A549 (cell line): ENCODE data around the gene NEDD4L. TPM values are rescaled to one million over a fixed set of nuclear protein-coding genes. Genes with fewer than 3 reads are reported as not detected.

Source experiments
- ATAC-seq, 2 experiments: fragments of 200-7000 bp in 1 of 2; fragments of >200 bp in 1 of 2; cut with Nextera tagmentation in 1 of 2; cut with Tn5 transposase in 1 of 2; 3 replicates each; pipeline versions ENCODE4 v1.8.0 to v1.9.1; 2018 to 2020; ENCODE audit warnings: mild to moderate bottlenecking in 1 of 2, moderate library complexity in 1 of 2
- CTCF ChIA-PET: fragments of 300-600 bp; sonication (Branson Sonifier 250); formaldehyde crosslinking; extraction: SDS; loops from one replicate; lab custom pipeline; 2021; ENCODE audit warnings: antibody characterized with exemption, inconsistent platforms; lab: Yijun Ruan, JAX
- POLR2A ChIA-PET: fragments of 350-600 bp; formaldehyde crosslinking; extraction: SDS; loops from one replicate; lab custom pipeline; 2021; ENCODE audit warnings: antibody characterized with exemption, inconsistent platforms; lab: Yijun Ruan, JAX
- DNase-seq, 2 experiments: peaks; one replicate each; pipeline versions ENCODE4 v3.0.0 to v3.0.0-alpha.2; 2011 to 2016; ENCODE audit warnings: low read depth in 1 of 2, low spot score in 1 of 2
- FAIRE-seq: peaks from 2 replicates; lab custom pipeline; 2011; peaks lifted over from hg19 to GRCh38; lab: Jason Lieb, UNC
- H3K27ac ChIP-seq, 2 experiments: fragments of >200 bp; sonication (Bioruptor Twin); formaldehyde crosslinking; 3 replicates each; pipeline ENCODE4 v1.5.1; 2016 to 2017
- H3K4me1 ChIP-seq: fragments of >200 bp; sonication (Bioruptor Twin); formaldehyde crosslinking; 3 replicates; pipeline ENCODE4 v1.6.1; 2016
- H3K4me2 ChIP-seq: fragments of >200 bp; sonication (Bioruptor Twin); formaldehyde crosslinking; 3 replicates; pipeline ENCODE4 v1.6.1; 2016
- H3K4me3 ChIP-seq: fragments of >200 bp; sonication (Bioruptor Twin); formaldehyde crosslinking; 3 replicates; pipeline ENCODE4 v1.5.1; 2016
- H3K9me3 ChIP-seq: fragments of >200 bp; sonication (Bioruptor Twin); formaldehyde crosslinking; 3 replicates; pipeline ENCODE4 v1.6.1; 2016
- ATOH8 ChIP-seq: fragments of 250-450 bp; sonication (Bioruptor Pico); IDR thresholded peaks from 2 replicates; pipeline ENCODE4 v1.5.0; 2020; ENCODE audit warnings: low read depth, mild to moderate bottlenecking, moderate library complexity
- BCL3 ChIP-seq: fragments of >200 bp; sonication (Bioruptor Twin); formaldehyde crosslinking; IDR thresholded peaks from 3 replicates; pipeline ENCODE4 v1.6.1; 2016
- CBX2 ChIP-seq: fragments of 200-600 bp; sonication (generic); IDR thresholded peaks from 2 replicates; pipeline ENCODE4 v1.6.1; 2016; ENCODE audit warnings: low read depth, mild to moderate bottlenecking, borderline replicate concordance
- CBX8 ChIP-seq: fragments of 200-600 bp; sonication (generic); IDR thresholded peaks from 2 replicates; pipeline ENCODE4 v1.6.1; 2016
- CHD2 ChIP-seq: fragments of 150-350 bp; IDR thresholded peaks from 2 replicates; pipeline ENCODE4 v1.6.1; 2014; ENCODE audit warnings: low read length; ENCODE audit not compliant: partially characterized antibody
- CHD4 ChIP-seq: fragments of 200-600 bp; sonication (generic); IDR thresholded peaks from 2 replicates; pipeline ENCODE4 v1.6.1; 2016; ENCODE audit warnings: antibody characterized with exemption, mild to moderate bottlenecking, borderline replicate concordance
- CTCF ChIP-seq: fragments of >200 bp; sonication (Bioruptor Twin); formaldehyde crosslinking; IDR thresholded peaks from 3 replicates; pipeline ENCODE4 v1.5.1; 2016
- E2F6 ChIP-seq: IDR thresholded peaks from 2 replicates; pipeline ENCODE4 v1.6.1; 2012; ENCODE audit warnings: low read depth, borderline replicate concordance
- ELK1 ChIP-seq: fragments of 150-350 bp; IDR thresholded peaks from 2 replicates; pipeline ENCODE4 v1.6.1; 2014; ENCODE audit warnings: low read depth, mild to moderate bottlenecking, low read length
- EP300 ChIP-seq, 2 experiments: fragments of >200 bp; sonication (Bioruptor Twin); formaldehyde crosslinking; IDR thresholded peaks; 2 replicates in 1 of 2; 3 replicates in 1 of 2; pipeline ENCODE4 v1.6.1; 2016 to 2017
- FOSB ChIP-seq: fragments of 250-450 bp; sonication (Bioruptor Pico); IDR thresholded peaks from 2 replicates; pipeline ENCODE4 v1.5.0; 2020; ENCODE audit warnings: mild to moderate bottlenecking, moderate library complexity
- FOXS1 ChIP-seq: fragments of 250-450 bp; sonication (Bioruptor Pico); IDR thresholded peaks from 2 replicates; pipeline ENCODE4 v1.5.0; 2020; ENCODE audit warnings: mild to moderate bottlenecking, moderate library complexity
- GATA3 ChIP-seq: IDR thresholded peaks from 2 replicates; pipeline ENCODE4 v1.6.1; 2012; ENCODE audit warnings: borderline replicate concordance
- HOXA7 ChIP-seq: fragments of 250-450 bp; sonication (Bioruptor Pico); IDR thresholded peaks from 2 replicates; pipeline ENCODE4 v1.5.0; 2020; ENCODE audit warnings: mild to moderate bottlenecking, moderate library complexity
- HOXB13 ChIP-seq: fragments of 250-450 bp; sonication (Bioruptor Pico); IDR thresholded peaks from 2 replicates; pipeline ENCODE4 v1.5.0; 2020; ENCODE audit warnings: low read depth, mild to moderate bottlenecking, moderate library complexity
- JUN ChIP-seq, 2 experiments: fragments of >200 bp; sonication (Bioruptor Twin); formaldehyde crosslinking; IDR thresholded peaks; 2 replicates in 1 of 2; 3 replicates in 1 of 2; pipeline ENCODE4 v1.6.1; 2016 to 2017
- MAZ ChIP-seq: fragments of 150-350 bp; IDR thresholded peaks from 2 replicates; pipeline ENCODE4 v1.6.1; 2014; ENCODE audit warnings: antibody characterized with exemption, low read depth, low read length, borderline replicate concordance
- MYC ChIP-seq: IDR thresholded peaks from 2 replicates; pipeline ENCODE4 v1.6.1; 2012; ENCODE audit warnings: mild to moderate bottlenecking, inconsistent platforms, low read length, improper control_type of control experiment, borderline replicate concordance
- NFE2L2 ChIP-seq: fragments of 150-350 bp; conservative IDR thresholded peaks from 2 replicates; pipeline ENCODE4 v1.6.1; 2014; ENCODE audit warnings: low read length
- PBX3 ChIP-seq: IDR thresholded peaks from 2 replicates; pipeline ENCODE4 v1.6.1; 2012
- PHF8 ChIP-seq: fragments of 200-600 bp; sonication (generic); IDR thresholded peaks from 2 replicates; pipeline ENCODE4 v1.6.1; 2016; ENCODE audit warnings: low read depth, mild to moderate bottlenecking, antibody characterized with exemption, moderate library complexity, borderline replicate concordance
- POLR2A ChIP-seq: IDR thresholded peaks from 2 replicates; pipeline ENCODE4 v1.6.1; 2012; ENCODE audit warnings: mild to moderate bottlenecking, low read length
- POLR2AphosphoS2 ChIP-seq: conservative IDR thresholded peaks from 2 replicates; pipeline ENCODE4 v1.6.1; 2012; ENCODE audit warnings: low read length, improper control_type of control experiment, inconsistent platforms
- RARB ChIP-seq: fragments of 250-450 bp; sonication (Bioruptor Pico); IDR thresholded peaks from 2 replicates; pipeline ENCODE4 v1.8.0; 2021; ENCODE audit warnings: mild to moderate bottlenecking, moderate library complexity
- RNF2 ChIP-seq: fragments of 200-600 bp; sonication (generic); IDR thresholded peaks from 2 replicates; pipeline ENCODE4 v1.6.1; 2016; ENCODE audit warnings: low read depth, mild to moderate bottlenecking, antibody characterized with exemption, moderate library complexity, borderline replicate concordance
- SMC3 ChIP-seq: fragments of >200 bp; sonication (Bioruptor Twin); formaldehyde crosslinking; IDR thresholded peaks from 3 replicates; pipeline ENCODE4 v1.6.1; 2018; ENCODE audit warnings: inconsistent platforms
- TP53 ChIP-seq: fragments of 250-450 bp; sonication (Bioruptor Pico); IDR thresholded peaks from 2 replicates; pipeline ENCODE4 v1.5.0; 2021; ENCODE audit warnings: mild to moderate bottlenecking, moderate library complexity
- ZSCAN20 ChIP-seq: fragments of 250-450 bp; sonication (Bioruptor Pico); IDR thresholded peaks from 2 replicates; pipeline ENCODE4 v1.8.0; 2022; ENCODE audit warnings: mild to moderate bottlenecking, moderate library complexity
- WGBS: methylation state at CpG from one replicate; pipeline ENCODE4 v1.1.6; 2017; ENCODE audit errors: missing lambda C conversion rate; 5-methylcytosine and 5-hydroxymethylcytosine counted together
- polyA plus RNA-seq, 4 experiments: library from polyadenylated mRNA; depleted of rRNA in 3 of 4; stranded (reverse); fragments of >200 nt; fragmentation: RNase III in 1 of 4; extraction: RNeasy Plus Mini Kit Qiagen cat#74134 plus additional on column Dnase treatment in 1 of 4; gene quantifications; 2 replicates in 3 of 4; 3 replicates in 1 of 4; pipeline ENCODE4 v1.2.3, GENCODE V29; 2011 to 2017

The NEDD4L gene
- polyA plus RNA-seq, 2 of the 4 experiments (the other 2 are of a cell fraction), result 18.0 to 36.5 TPM

- DNase-seq (no peak), FAIRE-seq (no peak), ATAC-seq (no peak)
- H3K4me1 ChIP-seq, result no peaks in the 10 kb centered on the region
- no peaks in the 10 kb centered on the region for H3K9me3 ChIP-seq
- H3K4me2 ChIP-seq, result no peak overlapping the region
- TF ChIP-seq MAZ (no peak), EP300 (IDR thresholded peaks at IDR 0.05) (no peak), CBX8 (no peak), CBX2 (no peak), RNF2 (no peak), CTCF (no peak), ATOH8 (no peak), MYC (no peak), BCL3 (no peak), TP53 (no peak), PHF8 (no peak), FOSB (CRISPR knock-in tag) (no peak), FOXS1 (CRISPR knock-in tag) (no peak)
- no peak overlapping the region for H3K4me3 ChIP-seq
- ChIA-PET POLR2A (no interaction called here), CTCF (interaction anchor here (1.7 kb wide), 1 partner anchor 28 kb away, joined by 5 read pairs; no protein-coding TSS in a partner anchor)
- WGBS, result 96% methylated on average over 2 of the region's 2 CpGs
- H3K27ac ChIP-seq, result no peak overlapping the region
Observed at GRCh38 chr18:58349650-58350049, 305.6 kb downstream of the NEDD4L start.

- H3K4me1 ChIP-seq, result no peaks in the 10 kb centered on the region
- no peak for DNase-seq
- H3K4me2 ChIP-seq, result no peak overlapping the region
- ATAC-seq, result no peak
- no peak overlapping the region for H3K4me3 ChIP-seq
- no peak for TF ChIP-seq GATA3
- no peak for TF ChIP-seq POLR2A
- no peak for TF ChIP-seq TP53
- no peak for TF ChIP-seq MYC
- no peak for TF ChIP-seq MAZ
- TF ChIP-seq BCL3, result no peak
- no peak for TF ChIP-seq POLR2AphosphoS2
- TF ChIP-seq PHF8, result no peak
- TF ChIP-seq, all 56 proteins: peak for 0
- WGBS, result over 99% methylated on average over 5 of the region's 5 CpGs
- no peak for FAIRE-seq
- ChIA-PET POLR2A (no interaction called here), CTCF (no interaction called here)
- Histone ChIP-seq H3K27ac (no peak overlapping the region), H3K9me3 (no peaks in the 10 kb centered on the region)
Observed at GRCh38 chr18:58350526-58350925, 306.5 kb downstream of the NEDD4L start.

- no peak overlapping the region for H3K27ac ChIP-seq
- DNase-seq (no peak), ATAC-seq (no peak), FAIRE-seq (no peak)
- H3K4me3 ChIP-seq, result no peak overlapping the region
- H3K4me2 ChIP-seq, result no peak overlapping the region
- no peaks in the 10 kb centered on the region for H3K4me1 ChIP-seq
- ChIA-PET POLR2A (no interaction called here), CTCF (no interaction called here)
- 81% methylated on average over 3 of the region's 3 CpGs for WGBS
- TF ChIP-seq PHF8 (no peak), SMC3 (no peak), HOXB13 (CRISPR knock-in tag) (no peak), ELK1 (no peak), JUN (IDR thresholded peaks at IDR 0.05) (no peak), HOXA7 (CRISPR knock-in tag) (no peak), EP300 (IDR thresholded peaks at IDR 0.05) (no peak), RARB (CRISPR knock-in tag) (no peak), CHD4 (no peak), ZSCAN20 (CRISPR knock-in tag) (no peak), PBX3 (no peak), E2F6 (no peak), CHD2 (no peak), NFE2L2 (no peak), RNF2 (no peak)
- H3K9me3 ChIP-seq, result no peaks in the 10 kb centered on the region
Observed at GRCh38 chr18:58351776-58352175, 307.8 kb downstream of the NEDD4L start.
